Stimulated activated CD4-positive, alpha-beta T cell treated with anti-CD3 and anti-CD28 coated beads, Interleukin-2, amount 100 ng/mL, for 4 hours (primary cell): ENCODE data around the gene C1orf159.
"Not testable (repeated sequence)": the region's sequence is repeated elsewhere in the genome, so short reads cannot be mapped to it uniquely, and the experiment has no call there.

ENCODE experiments used
- DNase-seq: peaks from one replicate; pipeline ENCODE4 v3.0.0-alpha.2; 2020; ENCODE audit warnings: low read depth

C1orf159 gene

GRCh38 chr1:1081311-1082238 lies 34.3 kb downstream of the C1orf159 start:
- DNase-seq: no peak

- DNase-seq: no peak
These were observed 35.0 kb downstream of the C1orf159 start for GRCh38 chr1:1080951-1081310.

DNA sequence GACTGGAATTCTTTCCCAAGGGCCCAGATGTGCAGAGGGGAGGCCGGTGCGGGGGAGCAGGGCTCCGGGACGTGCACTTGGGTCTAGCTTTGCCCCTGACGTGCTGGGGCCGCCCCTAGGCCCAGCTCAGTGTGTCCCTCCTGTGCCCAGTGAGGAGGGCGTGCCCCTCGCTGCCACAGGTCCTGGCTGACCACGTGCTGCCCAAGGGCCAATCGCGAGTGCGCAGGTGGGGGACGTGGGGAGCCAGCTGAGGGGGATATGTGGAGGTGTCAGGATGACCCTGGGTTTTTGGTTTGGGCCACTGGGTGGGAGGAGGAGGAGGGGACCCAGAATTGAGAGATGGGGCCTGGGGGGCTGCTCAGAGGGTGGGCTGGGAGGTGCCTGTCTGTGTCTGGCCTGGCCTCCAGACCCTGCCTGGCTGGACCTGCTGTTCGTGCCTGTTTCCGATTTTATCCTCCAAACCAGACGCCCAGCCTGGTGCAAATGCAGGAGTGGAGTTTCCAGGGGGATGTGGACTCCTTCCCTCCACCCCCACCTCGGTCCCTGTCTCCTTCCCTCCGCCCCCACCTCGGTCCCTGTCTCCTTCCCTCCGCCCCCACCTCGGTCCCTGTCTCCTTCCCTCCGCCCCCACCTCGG lies 35.6 kb downstream of the C1orf159 start:
- DNase-seq: no peak

DNA sequence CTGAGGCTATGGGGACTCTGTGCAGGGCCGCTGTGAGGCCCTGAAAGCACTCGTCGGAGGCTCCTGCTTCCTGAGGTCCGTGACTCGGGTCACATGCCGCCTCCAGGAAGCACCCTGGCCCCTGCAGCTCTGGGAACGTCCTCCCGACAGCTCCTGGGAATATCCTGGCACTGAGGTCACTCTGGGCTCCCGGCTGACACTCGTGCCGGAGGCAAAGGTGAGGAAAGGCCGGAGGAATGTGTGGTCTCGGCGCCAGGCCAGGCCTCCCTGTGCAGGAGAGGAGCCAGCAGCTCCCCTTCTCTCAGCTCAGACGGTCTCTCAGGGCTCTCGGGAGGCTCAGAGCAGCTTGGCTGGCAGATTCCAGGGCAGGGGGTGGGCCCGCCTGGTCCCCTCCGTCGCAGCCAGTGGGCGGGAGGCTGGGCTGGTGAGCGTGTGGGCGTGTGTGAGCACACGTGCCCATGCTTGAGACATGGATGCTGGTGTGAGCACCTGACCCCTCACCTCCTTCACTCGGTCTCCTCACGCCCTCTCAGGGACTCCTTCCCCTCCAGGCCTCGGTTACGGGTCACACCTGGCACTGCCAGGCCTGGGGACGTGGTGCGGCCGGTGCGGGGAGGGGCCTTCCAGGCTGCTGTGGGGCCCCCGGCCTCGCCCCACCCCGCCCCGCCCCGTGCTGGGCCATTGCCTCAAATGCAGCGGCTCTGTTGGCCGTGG lies 36.3 kb downstream of the C1orf159 start:
- peak; percentile 33 for DNase-seq

GRCh38 chr1:1077396-1077795 lies 38.5 kb downstream of the C1orf159 start:
- not testable (repeated sequence) for DNase-seq

DNA sequence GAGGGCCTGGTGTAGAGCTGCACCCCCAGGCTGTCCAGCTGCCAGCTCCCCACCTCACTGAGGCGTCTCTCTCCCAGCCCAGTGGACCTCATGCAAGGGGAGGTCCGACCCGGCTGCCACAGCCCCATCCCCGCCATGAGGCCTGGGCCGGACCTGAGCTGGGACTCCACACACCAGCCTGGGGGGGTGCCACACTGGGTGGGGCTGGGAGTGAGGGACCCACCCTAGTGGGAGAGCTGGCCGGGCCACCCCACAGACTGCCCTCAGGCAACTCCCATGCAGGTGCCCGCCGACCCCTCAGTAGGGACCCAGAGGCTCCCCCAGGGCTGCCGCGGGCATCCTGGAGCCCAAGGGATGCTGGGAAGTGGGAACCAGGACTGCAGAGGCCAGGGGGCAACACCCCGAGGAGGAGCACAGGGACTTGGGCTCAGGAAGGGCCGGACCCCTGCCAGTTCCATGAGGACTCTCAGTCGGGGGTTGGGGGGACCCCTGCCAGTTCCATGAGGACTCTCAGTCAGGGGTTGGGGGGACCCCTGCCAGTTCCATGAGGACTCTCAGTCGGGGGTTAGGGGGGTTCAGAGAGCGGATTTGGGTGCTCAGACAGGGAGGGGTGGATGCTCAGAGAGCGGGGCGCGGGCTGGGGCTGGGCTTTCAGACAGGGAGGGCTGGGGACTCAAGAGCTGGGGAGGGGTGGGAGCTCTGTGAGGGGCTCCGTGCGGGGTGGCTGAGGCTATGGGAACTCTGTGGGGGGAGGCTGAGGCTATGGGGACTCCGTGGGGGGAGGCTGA lies 40.5 kb downstream of the C1orf159 start:
- no peak for DNase-seq

DNA sequence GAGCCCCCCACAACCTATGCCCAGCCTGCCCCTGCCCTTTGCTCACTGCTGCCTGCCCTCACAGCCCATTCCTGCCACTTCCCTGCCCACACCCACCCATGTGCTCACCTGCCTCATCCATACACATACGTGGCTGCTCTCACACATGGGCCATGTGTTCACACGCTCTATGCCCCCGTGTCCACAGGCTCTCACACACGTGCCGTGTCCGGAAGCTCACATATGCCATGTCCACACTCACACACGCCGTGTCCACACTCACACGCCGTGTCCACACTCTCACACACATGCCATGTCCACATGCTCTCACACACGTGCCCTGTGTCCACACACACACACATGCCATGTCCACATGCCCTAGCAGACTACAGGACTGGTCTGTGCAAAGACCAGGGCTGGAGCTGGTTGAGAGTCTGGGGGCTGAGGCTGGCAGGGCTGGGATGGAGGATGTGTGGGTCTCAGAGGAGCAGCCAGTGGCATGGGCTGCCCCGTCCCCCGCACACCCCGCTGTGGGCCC lies 41.2 kb downstream of the C1orf159 start:
- no peak for DNase-seq

DNA sequence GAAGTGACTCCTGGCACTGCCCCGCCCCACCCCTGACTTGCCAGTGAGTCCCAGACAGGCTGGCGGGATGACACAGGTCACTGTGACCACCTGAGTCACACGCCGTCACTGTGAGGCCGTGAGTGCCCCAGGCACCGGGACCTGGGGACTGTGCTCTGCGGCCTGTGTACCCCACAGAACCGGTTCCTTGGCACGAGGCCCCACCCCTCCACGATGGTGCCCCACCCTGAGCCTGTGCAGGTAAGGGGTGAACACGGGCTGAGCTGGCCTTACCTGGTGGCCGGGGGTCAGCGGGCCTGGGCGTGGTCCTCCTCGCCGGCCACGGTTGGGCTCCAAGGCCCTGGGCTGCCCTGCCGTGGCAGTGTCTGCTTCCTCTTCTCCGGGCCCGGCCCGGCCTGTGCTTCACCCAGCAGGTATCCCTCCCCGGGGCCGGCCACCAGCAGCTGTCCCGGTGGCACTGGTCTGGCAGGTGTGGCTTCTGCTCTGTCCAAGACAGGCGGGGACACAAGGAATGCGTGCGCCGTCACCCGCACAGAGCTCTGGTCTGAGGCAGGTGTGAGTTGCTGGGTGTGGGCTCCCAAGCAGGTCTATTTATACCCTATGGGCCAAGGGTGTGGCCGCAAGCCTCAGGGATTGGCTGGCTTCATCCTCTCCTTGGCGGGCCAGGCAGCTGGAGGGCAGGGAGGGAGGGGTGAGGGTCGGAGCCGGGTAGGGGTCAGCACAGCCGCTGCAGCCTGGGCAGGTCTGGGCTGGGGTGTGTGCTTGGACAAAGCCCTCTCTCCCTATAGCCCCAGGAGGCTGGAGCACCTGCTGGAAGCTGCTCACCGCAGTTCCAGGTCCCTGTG lies 41.9 kb downstream of the C1orf159 start, which contains the start of gene RNF223:
Gene RNF223, minus strand, starts transcription at position 564 of the 845 bp plus-strand sequence. CDS start 1,740 bp downstream, outside the sequence.
- DNase-seq: no peak

- no peak for DNase-seq
These were observed 42.8 kb downstream of the C1orf159 start for GRCh38 chr1:1072849-1073742.

- no peak for DNase-seq
These were observed 43.5 kb downstream of the C1orf159 start for GRCh38 chr1:1072299-1072848.

DNA sequence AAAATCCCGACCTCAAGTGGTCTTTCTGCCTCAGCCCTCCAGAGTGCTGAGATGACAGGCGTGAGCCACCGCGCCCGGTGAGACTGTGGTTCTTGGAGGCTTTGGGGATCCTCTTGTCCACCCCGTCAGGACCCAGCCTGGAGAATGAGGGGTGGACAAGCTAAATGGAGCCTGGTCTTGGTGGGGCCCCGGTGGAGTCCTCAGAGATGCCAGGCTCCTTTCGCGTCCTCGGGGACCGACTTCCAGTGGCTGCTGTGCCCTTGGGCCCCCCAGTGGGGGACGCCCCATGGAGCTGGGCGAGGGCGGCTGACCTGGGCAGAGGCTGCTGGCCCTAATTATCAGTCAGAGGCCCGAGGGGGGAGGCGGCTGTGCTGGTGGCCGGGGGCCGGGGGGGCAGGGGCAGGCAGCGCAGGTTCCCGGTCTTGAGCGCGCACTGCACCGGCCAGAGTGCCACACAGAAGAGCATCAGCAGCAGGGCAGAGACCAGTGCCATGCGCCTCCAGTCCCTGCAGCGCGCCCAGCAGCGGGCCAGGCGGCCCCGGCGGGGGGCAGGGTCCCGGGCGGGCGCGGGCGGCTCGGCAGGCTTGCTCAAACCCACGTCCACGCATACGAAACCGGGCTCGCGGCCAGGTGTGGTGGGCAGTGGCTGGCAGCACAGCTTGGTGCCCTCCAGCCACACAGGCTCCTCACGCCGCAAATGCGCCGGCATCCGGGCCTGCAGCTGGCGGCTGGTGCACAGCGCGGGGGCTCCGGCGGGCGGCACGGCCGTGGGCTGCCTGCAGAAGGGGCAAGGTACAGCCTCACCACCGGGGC lies 44.2 kb downstream of the C1orf159 start:
- DNase-seq: no peak

- DNase-seq: no peak
These were observed 45.9 kb downstream of the C1orf159 start for GRCh38 chr1:1069711-1070676.

DNA sequence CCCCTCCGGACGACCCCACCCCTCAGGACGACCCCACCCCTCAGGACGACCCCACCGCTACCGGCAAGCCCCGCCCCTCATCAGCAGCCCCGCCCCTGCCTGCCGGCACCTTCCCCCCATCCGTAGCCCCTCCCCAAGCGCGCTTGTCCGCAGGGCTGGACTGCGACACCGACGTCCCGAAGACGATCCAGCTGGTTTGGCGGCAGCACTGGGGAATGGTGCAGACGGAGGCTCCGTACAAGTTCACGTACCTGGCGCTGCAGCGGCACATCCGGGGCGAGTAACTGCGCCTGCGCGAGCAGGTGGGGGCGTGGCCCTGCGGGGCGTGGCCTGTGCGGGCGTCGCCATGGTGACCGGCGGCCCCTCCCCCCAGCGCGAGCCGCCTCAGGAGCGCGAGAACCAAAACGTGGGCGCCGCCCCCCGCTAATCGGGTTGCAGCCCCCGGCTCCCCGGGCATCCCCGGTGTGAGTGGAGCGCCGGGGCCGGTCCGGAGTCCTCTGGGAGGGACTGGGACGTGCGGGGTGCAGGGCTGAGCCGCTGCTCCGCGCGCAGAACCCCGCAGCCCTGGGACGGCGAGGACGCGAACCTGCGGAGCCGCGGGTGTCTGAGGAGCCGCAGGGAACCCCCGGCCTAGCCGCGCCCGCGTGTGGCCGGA lies 46.7 kb downstream of the C1orf159 start:
- peak; percentile 81 for DNase-seq

DNA sequence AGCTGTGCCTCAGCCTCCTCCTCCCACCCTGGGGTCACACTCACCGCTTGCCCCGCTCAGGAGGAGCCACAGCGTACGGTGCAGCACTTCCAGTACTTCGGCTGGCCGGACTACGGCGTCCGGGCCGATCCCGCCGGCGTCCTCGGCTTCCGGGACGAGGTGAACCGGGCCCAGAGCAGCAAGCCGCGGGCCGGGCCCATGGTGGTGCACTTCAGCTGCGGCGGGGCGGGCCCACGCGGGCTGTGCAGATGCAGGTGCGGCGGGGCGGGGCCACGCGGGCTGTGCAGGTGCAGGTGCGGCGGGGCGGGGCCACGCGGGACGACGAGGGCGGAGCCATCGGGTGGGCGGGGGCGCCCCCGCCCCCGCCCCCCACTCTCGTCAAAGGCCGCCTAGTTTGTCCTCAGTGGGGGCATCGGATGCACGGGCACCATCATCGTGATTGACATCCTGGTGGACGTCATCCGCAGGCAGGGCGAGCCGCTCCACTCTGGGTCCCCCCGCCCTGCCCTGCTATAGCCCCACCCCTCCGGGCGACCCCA lies 47.3 kb downstream of the C1orf159 start:
- DNase-seq: peak; percentile 31

DNA sequence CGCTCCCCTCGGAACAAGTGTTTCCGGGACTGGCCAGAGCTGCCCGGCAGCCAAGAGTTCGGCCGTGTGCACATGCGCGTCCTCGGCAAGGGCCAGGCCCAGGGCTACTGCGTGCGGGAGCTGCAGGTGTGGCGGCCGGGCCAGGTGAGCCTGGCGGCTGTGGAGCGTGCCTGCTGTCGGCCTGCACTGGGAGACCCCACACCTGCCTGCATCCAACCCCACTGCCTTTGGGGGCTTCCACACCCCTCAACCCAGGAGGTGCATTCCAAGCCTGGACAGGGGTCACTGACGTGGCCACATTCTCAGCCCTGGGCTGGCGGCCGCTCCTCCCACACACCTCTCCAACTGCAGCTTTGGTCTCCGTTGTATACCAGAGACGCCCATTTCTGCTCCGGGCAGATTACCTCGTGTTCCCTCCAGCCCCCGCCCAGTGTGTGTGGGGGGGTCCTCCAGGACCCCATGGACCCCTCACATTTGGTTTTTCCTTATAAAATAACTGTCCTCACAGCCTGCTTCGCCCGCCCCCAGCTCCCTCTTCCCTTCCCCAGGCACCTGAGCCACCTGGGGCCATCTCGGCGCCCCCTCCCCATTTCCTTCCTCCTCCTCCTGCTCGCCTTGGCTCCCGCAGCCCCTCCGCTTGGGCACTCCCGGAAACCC lies 47.9 kb downstream of the C1orf159 start:
- DNase-seq: no peak
